Trophoblast cell (in vitro differentiated cells and primary cell): ENCODE results near the gene PROKR2.

Experiments used
- DNase-seq, 2 donors: peaks; one replicate each; pipeline ENCODE4 v3.0.0-alpha.2; 2016
- H2AFZ ChIP-seq: 2 replicates; pipeline ENCODE4 v1.6.1; 2013; ENCODE audit warnings: low read length, moderate library complexity, mild to moderate bottlenecking; ENCODE audit not compliant: insufficient read depth, poor library complexity
- H2AK5ac ChIP-seq: 2 replicates; pipeline ENCODE4 v1.6.1; 2013; ENCODE audit warnings: mild to moderate bottlenecking, low read length
- H2BK120ac ChIP-seq: 2 replicates; pipeline ENCODE4 v1.6.1; 2013; ENCODE audit warnings: low read length, mild to moderate bottlenecking, moderate library complexity; ENCODE audit not compliant: insufficient read depth, poor library complexity
- H2BK12ac ChIP-seq: 2 replicates; pipeline ENCODE4 v1.6.1; 2013; ENCODE audit warnings: mild to moderate bottlenecking, low read length, moderate library complexity
- H2BK5ac ChIP-seq: 2 replicates; pipeline ENCODE4 v1.6.1; 2013; ENCODE audit warnings: low read length, low read depth, moderate library complexity, mild to moderate bottlenecking; ENCODE audit not compliant: poor library complexity
- H3K14ac ChIP-seq: 2 replicates; pipeline ENCODE4 v1.6.1; 2013; ENCODE audit warnings: mild to moderate bottlenecking, low read length
- H3K18ac ChIP-seq: 2 replicates; pipeline ENCODE4 v1.6.1; 2013; ENCODE audit warnings: mild to moderate bottlenecking, low read length
- H3K23ac ChIP-seq: 2 replicates; pipeline ENCODE4 v1.6.1; 2013; ENCODE audit warnings: low read length
- H3K27ac ChIP-seq: 2 replicates; pipeline ENCODE4 v1.5.1; 2013; ENCODE audit warnings: low read depth, mild to moderate bottlenecking, inconsistent platforms, low read length, moderate library complexity
- H3K27me3 ChIP-seq: 2 replicates; pipeline ENCODE4 v1.6.1; 2013; ENCODE audit warnings: inconsistent platforms, mild to moderate bottlenecking, low read length, moderate library complexity; ENCODE audit not compliant: insufficient read depth
- H3K36me3 ChIP-seq, 2 experiments: 1 replicate in 1 of 2; 2 replicates in 1 of 2; pipeline ENCODE4 v1.6.1; 2013; ENCODE audit warnings: low read length in 2 of 2, mild to moderate bottlenecking in 2 of 2, moderate library complexity in 1 of 2; ENCODE audit not compliant: insufficient read depth in 2 of 2, control insufficient read depth in 1 of 2
- H3K4ac ChIP-seq: 2 replicates; pipeline ENCODE4 v1.6.1; 2013; ENCODE audit warnings: low read depth, mild to moderate bottlenecking, low read length, moderate library complexity
- H3K4me1 ChIP-seq, 2 experiments: 1 replicate in 1 of 2; 2 replicates in 1 of 2; pipeline ENCODE4 v1.6.1; 2013; ENCODE audit warnings: low read length in 2 of 2, mild to moderate bottlenecking in 2 of 2, moderate library complexity in 1 of 2; ENCODE audit not compliant: insufficient read depth in 2 of 2, control insufficient read depth in 1 of 2
- H3K4me2 ChIP-seq: 2 replicates; pipeline ENCODE4 v1.6.1; 2013; ENCODE audit warnings: inconsistent platforms, mild to moderate bottlenecking, low read length, moderate library complexity
- H3K4me3 ChIP-seq: 2 replicates; pipeline ENCODE4 v1.5.1; 2013; ENCODE audit warnings: mild to moderate bottlenecking, low read depth, low read length, inconsistent platforms
- H3K79me1 ChIP-seq: one replicate; pipeline ENCODE4 v1.6.1; 2013; ENCODE audit warnings: low read length
- H3K79me2 ChIP-seq: 2 replicates; pipeline ENCODE4 v1.6.1; 2013; ENCODE audit warnings: low read length, mild to moderate bottlenecking; ENCODE audit not compliant: control insufficient read depth, insufficient read depth, poor library complexity
- H3K9ac ChIP-seq: 2 replicates; pipeline ENCODE4 v1.6.1; 2013; ENCODE audit warnings: mild to moderate bottlenecking, low read length
- H3K9me3 ChIP-seq: 2 replicates; pipeline ENCODE4 v1.6.1; 2013; ENCODE audit warnings: low read depth, mild to moderate bottlenecking, control low read depth, inconsistent platforms, low read length; ENCODE audit not compliant: insufficient read depth
- H4K12ac ChIP-seq: 2 replicates; pipeline ENCODE4 v1.6.1; 2013; ENCODE audit warnings: low read depth, mild to moderate bottlenecking, low read length, moderate library complexity
- H4K8ac ChIP-seq: 2 replicates; pipeline ENCODE4 v1.6.1; 2013; ENCODE audit warnings: low read depth, mild to moderate bottlenecking, low read length, moderate library complexity
- H4K91ac ChIP-seq: one replicate; pipeline ENCODE4 v1.6.1; 2013; ENCODE audit warnings: low read depth, mild to moderate bottlenecking, low read length, moderate library complexity
- WGBS: extraction: QIAGEN DNeasy Blood & Tissue Kit; methylation state at CpG from one replicate; pipeline ENCODE4 v1.1.7; 2013; ENCODE audit warnings: missing lambda C conversion rate; ENCODE audit not compliant: insufficient read length, insufficient coverage; ENCODE audit errors: extremely low coverage; 5-methylcytosine and 5-hydroxymethylcytosine counted together

PROKR2 gene

DNA sequence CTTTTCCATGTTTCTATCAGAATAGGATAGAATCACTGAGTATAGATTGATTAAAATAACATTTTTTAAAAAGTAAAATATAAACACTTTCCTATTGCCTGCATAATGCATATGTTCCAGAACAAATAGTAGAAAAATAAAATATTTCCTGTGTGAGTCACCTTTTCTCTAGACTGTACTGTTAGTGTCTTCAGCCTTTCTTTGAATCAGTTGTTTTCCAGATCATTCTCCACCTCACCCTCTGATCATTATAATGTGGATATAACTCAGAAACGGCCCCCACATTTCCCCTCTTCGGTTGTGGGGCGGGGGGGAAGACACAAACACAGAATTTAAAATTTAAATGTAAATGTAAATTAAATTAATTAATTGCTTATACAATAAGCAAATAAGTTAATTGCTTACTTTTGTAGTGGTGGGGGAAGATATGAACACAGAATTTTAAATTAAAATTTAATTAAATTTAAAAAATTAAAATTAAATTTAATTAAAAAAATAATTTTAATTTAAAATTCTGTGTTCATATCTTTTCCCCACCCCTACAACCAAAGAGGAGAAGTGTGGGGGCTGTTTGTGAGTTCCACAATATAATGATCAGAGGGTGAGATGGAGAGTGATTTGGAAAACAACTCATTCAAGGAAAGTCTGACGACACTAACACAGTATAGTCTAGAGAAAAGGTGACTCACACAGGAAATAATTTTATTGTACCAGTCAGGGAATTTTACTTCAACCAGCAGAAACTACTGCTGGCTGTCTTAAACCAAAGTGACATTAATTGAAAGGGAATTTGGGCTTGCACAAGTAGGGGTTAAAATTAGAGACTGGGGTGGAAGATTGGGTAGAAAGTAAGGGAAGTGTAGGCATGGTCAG lies 37.1 kb upstream of the PROKR2 start:
- Histone ChIP-seq H3K79me2 (no peaks in the 10 kb centered on the region), H3K14ac (no peak overlapping the region), H4K12ac (no peak overlapping the region), H2BK120ac (no peak overlapping the region), H3K4me1 (peaks cover 0 to 2% of the 10 kb centered on the region in 2 experiments), H3K9me3 (no peaks in the 10 kb centered on the region), H3K18ac (no peak overlapping the region), H2AK5ac (no peak overlapping the region), H3K4me2 (no peak overlapping the region), H4K8ac (no peak overlapping the region), H3K23ac (no peak overlapping the region), H3K27ac (no peak overlapping the region), H3K36me3 (no peaks in the 10 kb centered on the region), H2BK5ac (no peak overlapping the region), H3K9ac (no peak overlapping the region), H3K4ac (no peak overlapping the region), H3K79me1 (no peaks in the 10 kb centered on the region), H2AFZ (no peak overlapping the region), H4K91ac (no peak overlapping the region), H3K27me3 (no peaks in the 10 kb centered on the region), H2BK12ac (no peak overlapping the region), H3K4me3 (no peak overlapping the region)
- no CpG with 5 or more reads among the region's 4 CpGs for WGBS
- DNase-seq: peak in 1 of 2 donors; percentile 32

DNA sequence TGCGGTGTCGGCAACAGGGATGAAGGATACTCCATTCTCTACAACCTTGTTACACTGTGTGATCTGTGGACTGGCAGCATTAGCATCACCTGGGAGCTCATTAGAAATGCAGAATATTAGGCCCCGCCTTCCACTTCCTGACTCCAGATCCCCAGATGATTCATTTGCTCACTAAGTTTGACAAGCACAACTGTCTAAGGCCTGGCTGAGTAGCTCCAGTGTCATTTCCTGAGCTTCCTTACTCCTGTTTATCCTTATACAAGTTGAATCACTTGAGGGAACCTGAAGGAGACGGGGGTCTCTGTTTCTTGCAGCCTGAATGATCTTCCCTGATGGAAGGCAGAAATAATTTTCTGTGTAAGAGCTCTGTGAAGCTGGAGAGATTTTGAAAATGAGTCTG lies 32.7 kb upstream of the PROKR2 start:
- Histone ChIP-seq H3K9ac (no peak overlapping the region), H2BK120ac (no peak overlapping the region), H3K27me3 (no peaks in the 10 kb centered on the region), H4K91ac (no peak overlapping the region), H3K23ac (no peak overlapping the region), H3K4ac (no peak overlapping the region), H3K79me2 (no peaks in the 10 kb centered on the region), H3K4me1 (peaks cover 0 to 2% of the 10 kb centered on the region in 2 experiments), H2BK5ac (no peak overlapping the region), H2AK5ac (no peak overlapping the region), H3K18ac (no peak overlapping the region), H3K4me3 (no peak overlapping the region), H3K9me3 (peaks cover 2% of the 10 kb centered on the region), H4K8ac (no peak overlapping the region), H3K27ac (no peak overlapping the region), H3K4me2 (no peak overlapping the region), H3K36me3 (no peaks in the 10 kb centered on the region), H2AFZ (no peak overlapping the region), H3K14ac (no peak overlapping the region), H4K12ac (no peak overlapping the region), H3K79me1 (no peaks in the 10 kb centered on the region), H2BK12ac (no peak overlapping the region)
- WGBS: no CpG with 5 or more reads among the region's 4 CpGs
- no peak for DNase-seq

DNA sequence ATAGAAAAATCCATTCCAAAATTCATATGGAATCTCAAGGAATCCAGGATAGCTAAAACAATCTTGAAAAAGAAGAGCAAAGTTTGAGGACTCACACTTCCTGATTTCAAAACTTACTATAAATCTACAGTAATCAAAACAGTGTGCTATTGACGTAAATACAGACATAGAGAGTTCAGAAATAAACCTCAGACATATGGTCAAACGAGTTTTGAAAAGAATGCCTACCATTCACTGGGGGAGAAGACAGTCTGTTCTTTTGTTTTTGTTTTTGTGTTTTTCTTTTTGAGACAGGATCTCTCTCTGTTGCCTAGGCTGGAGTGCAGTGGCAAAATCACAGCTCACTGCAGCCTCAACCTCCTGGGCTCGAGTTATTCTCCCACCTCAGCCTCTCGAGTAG lies 25.3 kb upstream of the PROKR2 start:
- no peak overlapping the region for H3K23ac ChIP-seq
- H3K9ac ChIP-seq: no peak overlapping the region
- H2BK120ac ChIP-seq: no peak overlapping the region
- no peak overlapping the region for H3K4ac ChIP-seq
- H3K4me3 ChIP-seq: no peak overlapping the region
- H2AK5ac ChIP-seq: no peak overlapping the region
- no peak overlapping the region for H2BK5ac ChIP-seq
- no peak overlapping the region for H2AFZ ChIP-seq
- no peak overlapping the region for H3K14ac ChIP-seq
- H3K18ac ChIP-seq: no peak overlapping the region
- H3K27ac ChIP-seq: no peak overlapping the region
- no peak overlapping the region for H4K91ac ChIP-seq
- no CpG with 5 or more reads among the region's 4 CpGs for WGBS
- no peaks in the 10 kb centered on the region for H3K9me3 ChIP-seq
- no peak overlapping the region for H2BK12ac ChIP-seq
- H4K8ac ChIP-seq: no peak overlapping the region
- no peaks in the 10 kb centered on the region for H3K4me1 ChIP-seq
- H3K36me3 ChIP-seq: no peaks in the 10 kb centered on the region
- no peak overlapping the region for H4K12ac ChIP-seq
- no peaks in the 10 kb centered on the region for H3K79me1 ChIP-seq
- no peaks in the 10 kb centered on the region for H3K27me3 ChIP-seq
- DNase-seq: no peak
- H3K79me2 ChIP-seq: no peaks in the 10 kb centered on the region
- H3K4me2 ChIP-seq: no peak overlapping the region

DNA sequence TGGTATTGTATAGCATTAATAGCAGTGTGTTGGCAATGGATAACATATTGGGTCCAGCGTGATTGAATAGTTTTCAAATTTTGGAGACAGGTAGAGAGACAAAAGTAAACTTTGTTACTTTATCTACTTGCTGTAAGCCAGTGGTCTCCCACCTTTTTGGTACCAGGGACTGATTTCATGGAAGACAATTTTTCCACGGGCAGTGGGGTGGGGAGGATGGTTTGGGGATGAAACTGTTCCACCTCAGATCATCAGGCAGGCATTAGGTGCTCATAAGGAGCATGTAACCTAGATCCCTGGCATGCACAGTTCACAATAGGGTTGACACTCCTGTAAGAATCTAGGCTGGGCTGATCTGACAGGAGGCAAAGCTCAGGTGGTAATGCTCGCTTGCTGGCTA lies 14.6 kb upstream of the PROKR2 start:
- Histone ChIP-seq H3K14ac (no peak overlapping the region), H2BK120ac (no peak overlapping the region), H3K9ac (no peak overlapping the region), H4K91ac (no peak overlapping the region), H3K4me3 (no peak overlapping the region), H3K79me2 (no peaks in the 10 kb centered on the region), H4K12ac (no peak overlapping the region), H3K27ac (no peak overlapping the region), H3K4ac (no peak overlapping the region), H3K23ac (no peak overlapping the region), H2BK5ac (no peak overlapping the region), H3K18ac (no peak overlapping the region), H3K36me3 (no peaks in the 10 kb centered on the region), H2AFZ (no peak overlapping the region), H2BK12ac (no peak overlapping the region), H4K8ac (no peak overlapping the region), H3K4me1 (no peaks in the 10 kb centered on the region), H3K9me3 (no peaks in the 10 kb centered on the region), H2AK5ac (no peak overlapping the region), H3K27me3 (no peaks in the 10 kb centered on the region), H3K4me2 (no peak overlapping the region), H3K79me1 (no peaks in the 10 kb centered on the region)
- no CpG with 5 or more reads among the region's 3 CpGs for WGBS
- DNase-seq: no peak
